ENCODE results near the gene ATP10A.

DNA sequence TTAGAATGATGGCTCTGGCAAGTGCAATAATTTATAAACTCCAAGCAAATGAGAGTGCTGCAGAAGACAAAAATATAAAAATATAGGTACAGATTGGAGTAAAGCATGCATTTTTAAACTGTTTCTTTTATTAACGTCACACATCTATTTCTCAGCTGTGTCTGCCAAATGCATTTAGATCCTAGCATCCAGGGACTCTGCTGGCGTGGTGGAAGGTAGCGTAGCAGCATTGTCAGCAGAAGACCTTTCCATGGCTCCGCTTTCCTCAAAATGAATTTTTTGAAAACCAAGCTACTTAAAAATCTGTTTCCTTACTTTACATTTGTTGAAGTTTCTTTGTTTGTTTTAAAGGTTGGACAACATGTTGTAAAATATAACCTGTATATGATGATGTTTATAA is 16.3 kb upstream of the ATP10A start:
- TF ChIP-seq, protein P1, sequence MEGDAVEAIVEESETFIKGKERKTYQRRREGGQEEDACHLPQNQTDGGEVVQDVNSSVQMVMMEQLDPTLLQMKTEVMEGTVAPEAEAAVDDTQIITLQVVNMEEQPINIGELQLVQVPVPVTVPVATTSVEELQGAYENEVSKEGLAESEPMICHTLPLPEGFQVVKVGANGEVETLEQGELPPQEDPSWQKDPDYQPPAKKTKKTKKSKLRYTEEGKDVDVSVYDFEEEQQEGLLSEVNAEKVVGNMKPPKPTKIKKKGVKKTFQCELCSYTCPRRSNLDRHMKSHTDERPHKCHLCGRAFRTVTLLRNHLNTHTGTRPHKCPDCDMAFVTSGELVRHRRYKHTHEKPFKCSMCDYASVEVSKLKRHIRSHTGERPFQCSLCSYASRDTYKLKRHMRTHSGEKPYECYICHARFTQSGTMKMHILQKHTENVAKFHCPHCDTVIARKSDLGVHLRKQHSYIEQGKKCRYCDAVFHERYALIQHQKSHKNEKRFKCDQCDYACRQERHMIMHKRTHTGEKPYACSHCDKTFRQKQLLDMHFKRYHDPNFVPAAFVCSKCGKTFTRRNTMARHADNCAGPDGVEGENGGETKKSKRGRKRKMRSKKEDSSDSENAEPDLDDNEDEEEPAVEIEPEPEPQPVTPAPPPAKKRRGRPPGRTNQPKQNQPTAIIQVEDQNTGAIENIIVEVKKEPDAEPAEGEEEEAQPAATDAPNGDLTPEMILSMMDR (IDR thresholded peaks at IDR 0.05) = no peak
- no peak for TF ChIP-seq POLR2A (IDR thresholded peaks at IDR 0.05)
